ENCODE results near the gene TBX2.

Gene TBX2

DNA sequence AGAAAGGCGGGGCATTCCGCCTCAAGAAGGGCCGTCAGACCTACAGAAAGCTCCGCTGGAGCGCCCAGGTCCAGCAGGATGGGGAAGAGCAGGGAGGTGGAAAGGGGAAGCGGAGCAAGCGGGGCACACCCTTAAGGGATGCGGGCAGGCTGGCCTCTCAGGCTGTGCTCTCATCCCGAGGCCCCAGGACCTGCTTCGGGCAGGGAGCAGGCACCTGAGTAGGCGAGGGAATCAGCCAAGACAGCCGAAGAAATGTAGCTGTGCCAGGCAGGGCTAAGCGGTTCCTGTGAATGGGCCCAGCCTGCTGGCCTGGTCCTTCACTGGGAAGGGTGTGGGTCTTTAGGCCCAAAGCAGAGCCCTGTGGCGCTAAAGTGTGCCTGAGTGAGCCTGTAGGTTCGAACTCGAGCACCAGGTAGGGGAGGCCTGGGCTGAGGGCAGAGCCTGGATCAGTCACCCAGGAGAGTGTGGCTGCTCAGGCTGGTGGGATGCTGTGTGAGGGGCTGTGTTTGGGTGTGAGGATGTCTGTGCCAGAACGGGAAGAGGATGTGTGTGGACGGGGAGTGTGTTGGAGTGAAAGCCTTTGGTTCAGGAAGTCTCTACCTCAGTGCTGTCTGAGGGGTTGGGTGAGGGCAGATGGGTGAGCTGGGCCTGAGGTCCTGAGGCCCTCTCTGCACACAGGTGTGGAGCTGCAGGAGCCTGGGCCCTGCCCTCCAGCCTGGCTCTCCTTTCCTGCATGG lies 55.8 kb downstream of the TBX2 start:
- no peak overlapping the region for H3K27ac ChIP-seq
- TF ChIP-seq, protein P1, sequence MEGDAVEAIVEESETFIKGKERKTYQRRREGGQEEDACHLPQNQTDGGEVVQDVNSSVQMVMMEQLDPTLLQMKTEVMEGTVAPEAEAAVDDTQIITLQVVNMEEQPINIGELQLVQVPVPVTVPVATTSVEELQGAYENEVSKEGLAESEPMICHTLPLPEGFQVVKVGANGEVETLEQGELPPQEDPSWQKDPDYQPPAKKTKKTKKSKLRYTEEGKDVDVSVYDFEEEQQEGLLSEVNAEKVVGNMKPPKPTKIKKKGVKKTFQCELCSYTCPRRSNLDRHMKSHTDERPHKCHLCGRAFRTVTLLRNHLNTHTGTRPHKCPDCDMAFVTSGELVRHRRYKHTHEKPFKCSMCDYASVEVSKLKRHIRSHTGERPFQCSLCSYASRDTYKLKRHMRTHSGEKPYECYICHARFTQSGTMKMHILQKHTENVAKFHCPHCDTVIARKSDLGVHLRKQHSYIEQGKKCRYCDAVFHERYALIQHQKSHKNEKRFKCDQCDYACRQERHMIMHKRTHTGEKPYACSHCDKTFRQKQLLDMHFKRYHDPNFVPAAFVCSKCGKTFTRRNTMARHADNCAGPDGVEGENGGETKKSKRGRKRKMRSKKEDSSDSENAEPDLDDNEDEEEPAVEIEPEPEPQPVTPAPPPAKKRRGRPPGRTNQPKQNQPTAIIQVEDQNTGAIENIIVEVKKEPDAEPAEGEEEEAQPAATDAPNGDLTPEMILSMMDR (conservative IDR thresholded peaks at IDR 0.05): no peak

DNA sequence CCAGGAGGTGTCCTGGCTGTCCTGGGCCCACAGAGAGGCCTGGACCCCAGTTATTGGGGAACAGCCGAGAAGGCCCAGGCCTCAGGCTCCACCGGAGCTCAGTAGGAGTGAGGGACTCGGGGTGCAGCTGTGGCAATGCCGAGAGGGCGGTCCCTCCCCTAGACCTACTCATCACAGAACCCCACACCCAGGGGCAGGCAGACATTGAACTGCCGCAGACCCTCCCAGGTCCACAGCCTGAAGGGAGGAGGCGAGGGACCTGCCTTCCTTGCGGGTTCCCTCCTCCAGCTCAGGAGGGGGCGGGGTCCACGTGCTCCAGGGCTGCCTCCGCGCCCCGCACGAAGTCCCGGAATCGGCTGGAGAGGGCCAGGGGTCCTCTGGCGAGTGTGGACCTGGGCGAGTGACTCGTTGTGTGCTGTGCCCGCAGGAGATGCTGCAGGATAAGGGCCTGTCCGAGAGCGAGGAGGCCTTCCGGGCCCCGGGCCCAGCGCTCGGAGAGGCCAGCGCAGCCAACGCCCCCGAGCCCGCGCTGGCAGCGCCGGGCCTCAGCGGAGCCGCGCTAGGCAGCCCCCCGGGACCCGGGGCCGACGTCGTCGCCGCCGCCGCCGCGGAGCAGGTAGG lies 56.5 kb downstream of the TBX2 start:
- H3K27ac ChIP-seq: no peak overlapping the region
- TF ChIP-seq, protein P1 (conservative IDR thresholded peaks at IDR 0.05): no peak

DNA sequence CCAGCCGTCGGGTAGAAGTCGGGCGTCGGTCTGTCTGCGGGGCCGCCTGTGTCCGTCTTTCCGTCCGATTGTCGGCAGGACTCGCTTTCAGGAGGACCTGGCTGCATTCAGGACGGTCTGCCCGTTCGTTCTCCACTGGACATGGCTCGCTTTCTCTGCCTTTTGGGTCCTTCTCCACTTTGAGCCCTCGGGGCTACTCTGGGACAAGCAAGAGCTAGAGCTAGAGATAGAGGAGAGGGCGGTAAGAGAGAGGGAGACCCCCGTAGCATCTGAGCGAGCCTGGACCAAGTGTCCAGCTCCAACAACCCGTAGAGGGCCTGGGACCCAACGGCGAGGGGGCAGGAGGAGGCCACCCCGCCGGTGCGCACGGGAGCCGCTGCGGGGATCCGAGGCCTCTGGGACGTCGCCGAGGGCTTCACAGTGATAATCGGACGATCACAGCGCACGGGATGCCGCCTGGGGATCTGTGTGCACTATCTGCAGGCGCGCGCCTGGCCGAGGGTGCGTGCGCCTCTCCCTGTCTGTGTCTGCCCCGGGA lies 57.1 kb downstream of the TBX2 start:
- H3K27ac ChIP-seq: no peak overlapping the region
- TF ChIP-seq, protein P1 (conservative IDR thresholded peaks at IDR 0.05): no peak

DNA sequence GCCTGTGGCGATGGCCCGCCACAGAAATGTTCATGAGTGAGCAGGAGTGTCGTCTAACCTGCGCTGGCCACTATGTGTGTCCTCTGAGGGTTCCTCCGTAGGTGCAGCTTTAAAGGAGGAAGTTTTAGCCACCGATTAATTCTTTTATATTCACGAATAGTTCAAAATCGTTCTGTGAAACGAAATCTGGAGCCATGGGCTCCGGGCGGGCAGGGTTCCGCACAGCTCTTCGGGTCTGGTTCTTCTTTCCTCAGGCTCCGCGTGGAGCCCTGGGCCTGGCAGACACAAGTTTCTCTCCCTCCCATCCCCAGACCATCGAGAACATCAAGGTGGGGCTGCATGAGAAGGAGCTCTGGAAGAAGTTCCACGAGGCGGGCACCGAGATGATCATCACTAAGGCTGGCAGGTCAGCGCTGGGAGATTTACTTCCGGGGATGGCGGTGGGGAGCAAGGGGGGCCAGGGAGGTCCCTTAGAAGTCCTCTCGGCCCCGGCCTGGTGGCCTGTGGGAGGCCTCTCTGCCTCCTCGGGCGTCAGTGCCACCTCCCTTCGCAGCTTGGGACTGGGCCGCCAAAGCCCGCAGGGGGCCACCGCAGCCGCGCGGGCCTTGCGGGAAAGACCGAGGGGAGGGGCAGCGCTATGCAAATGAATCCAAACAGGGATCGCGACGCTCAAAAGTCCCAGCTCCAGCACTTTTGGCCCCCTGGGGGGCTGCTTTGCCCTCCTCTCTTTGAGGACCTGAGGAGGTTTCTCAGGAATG lies 57.8 kb downstream of the TBX2 start:
- H3K27ac ChIP-seq: no peak overlapping the region

DNA sequence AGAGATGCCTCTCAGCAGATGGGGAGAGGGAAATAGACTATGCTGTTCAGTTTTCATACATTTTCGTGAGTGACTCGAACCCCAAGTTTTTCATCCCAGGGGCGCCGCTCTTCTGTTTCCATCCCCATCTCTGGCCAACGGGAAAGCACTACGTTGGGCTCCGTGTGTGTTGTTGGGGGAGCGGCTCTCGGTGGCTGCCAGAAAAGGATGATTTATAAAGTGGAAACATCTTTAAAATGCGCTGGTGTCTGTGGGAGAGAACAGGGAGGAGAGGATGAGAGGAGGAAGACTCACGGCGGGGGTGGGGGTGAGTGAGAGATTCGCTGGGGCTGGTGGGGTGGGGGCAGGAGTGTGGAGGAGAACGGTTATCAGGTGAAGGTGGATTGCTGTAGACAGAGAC lies 58.4 kb downstream of the TBX2 start:
- TF ChIP-seq, protein P1 (conservative IDR thresholded peaks at IDR 0.05): no peak
- H3K27ac ChIP-seq: no peak overlapping the region

More for the DNA sequence above, 57.8 kb downstream of the TBX2 start:
- TF ChIP-seq, protein P1 (conservative IDR thresholded peaks at IDR 0.05): no peak

DNA sequence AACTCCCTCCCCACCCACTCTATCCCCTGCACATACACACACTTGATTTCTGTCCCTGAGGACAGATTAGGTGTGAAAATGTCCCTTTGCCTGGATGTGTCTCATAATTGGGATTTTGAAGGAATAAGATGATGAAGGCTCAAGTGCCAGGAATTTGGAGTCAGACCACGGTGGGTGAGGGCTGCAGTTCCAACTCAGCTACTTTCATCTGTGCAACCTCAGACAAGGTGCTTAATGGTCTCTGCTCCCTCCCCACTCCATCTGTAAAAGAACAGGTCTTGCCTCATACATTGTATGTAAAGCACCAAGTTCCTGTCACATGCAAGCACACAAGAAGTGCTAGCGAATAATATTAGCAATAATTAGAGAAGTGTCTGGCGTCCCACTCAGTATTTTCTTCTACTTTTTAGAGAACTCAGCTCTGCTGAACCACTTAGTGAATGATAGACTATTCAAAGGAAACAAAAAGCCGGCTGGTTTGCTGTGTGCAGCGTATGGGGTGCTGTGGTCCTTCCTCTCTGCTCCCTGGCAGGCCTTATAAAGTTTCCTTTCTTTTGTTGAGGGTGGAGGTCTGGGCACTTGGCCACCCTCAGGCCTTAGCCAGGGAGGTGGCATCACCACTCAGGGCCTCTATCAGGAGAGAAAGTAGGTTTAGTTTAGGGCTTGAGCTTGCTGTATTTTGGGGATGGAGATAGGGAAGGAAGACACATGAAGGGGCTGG lies 58.9 kb downstream of the TBX2 start:
- H3K27ac ChIP-seq: no peak overlapping the region
- TF ChIP-seq, protein P1 (conservative IDR thresholded peaks at IDR 0.05): no peak

Data from VCaP (cell line).